T follicular helper cell (primary cell): ENCODE results near the gene DUSP6.

ENCODE experiments used
- DNase-seq: peaks from one replicate; pipeline ENCODE4 v3.0.0-alpha.2; 2020; ENCODE audit warnings: low read depth

Gene DUSP6

DNA sequence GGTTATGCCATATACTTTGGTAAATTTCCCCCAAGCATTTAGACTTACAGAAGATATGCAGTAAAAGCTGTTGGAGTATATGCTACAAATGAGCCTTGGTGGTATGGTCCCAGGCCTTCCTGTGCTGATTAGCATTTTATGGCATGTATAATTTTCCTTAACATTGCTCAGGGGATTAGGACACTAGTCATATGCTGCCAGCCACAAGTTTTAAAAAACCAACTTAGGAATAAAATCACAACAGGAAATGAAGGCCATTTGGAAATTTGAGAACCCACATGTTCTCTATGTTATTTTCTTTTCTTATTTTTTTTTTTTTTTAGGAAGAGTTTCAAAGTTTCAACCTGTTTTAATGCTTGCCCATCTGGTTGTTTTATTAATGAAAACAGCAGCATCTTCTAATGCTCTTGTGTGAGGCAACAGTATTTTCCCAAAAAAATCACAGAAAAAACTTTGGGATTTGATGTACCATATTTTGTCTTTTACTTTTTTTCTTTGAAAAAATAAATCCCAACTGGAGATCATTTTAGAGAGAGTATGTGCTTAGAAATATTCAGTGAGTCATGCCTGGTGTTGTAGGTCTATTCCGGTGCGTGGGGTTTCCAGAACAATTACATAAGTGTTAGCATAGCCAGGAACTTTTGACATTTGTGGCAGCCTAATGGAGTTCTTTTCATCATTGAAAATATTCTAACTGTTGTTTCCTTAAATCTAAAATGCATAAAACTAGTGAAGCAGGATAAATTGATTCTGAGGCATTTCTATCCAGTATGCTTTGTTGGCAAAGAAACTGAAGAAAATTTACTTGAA lies 21.7 kb upstream of the DUSP6 start:
- DNase-seq: no peak

- no peak for DNase-seq
These were observed 20.5 kb upstream of the DUSP6 start for GRCh38 chr12:89372584-89373370.

DNA sequence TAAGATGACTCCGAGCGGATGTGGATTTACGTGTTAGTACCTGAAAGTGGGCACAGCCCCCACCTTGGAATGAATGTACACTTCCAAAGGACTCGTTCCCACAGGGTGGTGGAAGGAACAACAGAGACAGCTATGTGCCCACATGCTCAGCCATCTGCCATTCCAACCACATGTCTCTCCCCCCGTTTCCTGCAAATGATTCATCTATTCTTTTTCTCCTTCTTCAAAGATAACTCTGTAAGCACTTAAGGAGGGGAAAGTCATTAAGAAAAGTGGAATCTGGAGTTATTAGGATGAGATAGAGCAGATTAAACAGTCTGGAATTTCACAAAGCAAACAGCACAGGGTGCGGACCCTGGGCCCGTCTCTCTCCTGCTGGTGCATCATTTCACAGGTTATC lies 18.5 kb upstream of the DUSP6 start:
- DNase-seq: no peak

GRCh38 chr12:89370421-89370831 lies 18.1 kb upstream of the DUSP6 start:
- no peak for DNase-seq

DNA sequence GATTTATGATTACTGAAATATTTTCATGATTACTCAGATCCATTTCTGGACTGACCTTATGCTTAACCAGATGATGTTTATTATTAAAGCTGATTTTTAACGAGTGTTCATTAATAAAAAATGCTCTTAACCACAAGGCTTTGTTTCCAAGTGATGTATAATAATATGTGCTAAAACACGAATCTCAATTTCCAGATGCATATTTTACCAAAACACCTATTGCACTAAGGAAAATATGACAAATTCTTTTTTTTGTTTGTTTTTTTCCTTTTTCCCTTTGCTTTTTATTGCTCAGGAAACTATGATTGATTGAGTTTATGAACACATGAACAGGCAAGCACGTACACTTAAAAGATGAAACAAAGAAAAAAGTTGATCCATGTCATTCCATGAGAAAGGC lies 16.9 kb upstream of the DUSP6 start:
- DNase-seq: no peak

- DNase-seq: no peak
These were observed 16.1 kb upstream of the DUSP6 start for GRCh38 chr12:89368391-89368790.

- DNase-seq: no peak
These were observed 14.5 kb upstream of the DUSP6 start for GRCh38 chr12:89366676-89367364.

DNA sequence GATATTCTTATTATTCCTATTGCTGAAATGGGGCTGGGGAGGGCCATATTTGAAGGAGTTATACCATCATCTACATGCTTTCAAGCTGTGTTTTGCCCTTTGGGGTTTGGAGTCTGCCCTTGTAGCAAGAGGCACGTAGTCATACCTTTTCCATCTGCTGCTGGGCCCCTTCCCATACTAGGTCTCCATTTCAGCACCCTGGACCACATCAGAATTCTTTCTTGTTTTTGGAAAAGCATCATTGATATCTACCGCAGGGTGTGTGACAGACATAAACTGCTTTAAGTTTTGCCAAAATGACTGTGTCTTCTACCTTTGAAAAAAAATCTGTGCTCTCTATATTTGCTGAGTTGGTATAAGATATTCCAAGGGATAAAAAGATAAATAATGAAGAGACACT lies 12.3 kb upstream of the DUSP6 start:
- DNase-seq: no peak

DNA sequence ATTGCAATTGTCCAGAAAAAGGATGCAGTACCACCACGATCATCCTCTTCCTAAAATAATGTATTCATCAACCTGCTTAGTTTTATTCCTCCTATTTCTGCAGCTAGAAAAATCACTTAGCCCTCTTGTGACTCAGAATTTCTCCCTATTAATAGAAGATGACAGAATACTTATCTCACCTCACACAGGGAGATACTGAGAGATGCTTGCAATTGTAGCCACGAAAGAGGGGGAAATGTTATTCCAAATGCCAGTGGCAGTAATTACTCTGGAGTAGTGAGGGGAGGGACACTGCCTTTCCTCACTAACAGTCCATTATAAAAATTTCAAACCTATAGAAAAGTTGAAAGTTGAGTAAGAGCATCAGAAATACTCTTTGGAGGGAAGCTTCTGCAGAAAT lies 11.8 kb upstream of the DUSP6 start:
- DNase-seq: no peak

DNA sequence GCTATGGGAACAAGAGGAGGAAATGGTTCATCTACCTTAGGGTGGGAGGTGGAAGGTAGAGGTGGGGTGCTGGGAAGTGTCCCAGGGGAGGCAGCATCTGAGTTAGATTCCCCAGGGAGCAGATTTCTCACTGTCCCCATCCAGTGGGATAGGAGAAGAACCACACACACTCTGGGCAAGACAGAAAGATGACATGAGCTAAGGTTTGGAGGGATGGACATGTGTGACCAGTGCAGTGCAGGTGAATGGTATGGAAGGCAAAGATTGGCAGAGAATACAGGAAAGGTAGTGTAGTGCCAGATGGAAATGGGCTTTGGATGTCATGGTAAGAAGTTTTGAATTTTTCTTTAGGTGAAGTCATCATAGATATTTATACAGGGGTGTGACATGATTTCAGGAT lies 11.3 kb upstream of the DUSP6 start:
- DNase-seq: no peak

- no peak for DNase-seq
These were observed 10.8 kb upstream of the DUSP6 start for GRCh38 chr12:89363084-89363483.

GRCh38 chr12:89359615-89360014 lies 7.3 kb upstream of the DUSP6 start:
- DNase-seq: no peak

DNA sequence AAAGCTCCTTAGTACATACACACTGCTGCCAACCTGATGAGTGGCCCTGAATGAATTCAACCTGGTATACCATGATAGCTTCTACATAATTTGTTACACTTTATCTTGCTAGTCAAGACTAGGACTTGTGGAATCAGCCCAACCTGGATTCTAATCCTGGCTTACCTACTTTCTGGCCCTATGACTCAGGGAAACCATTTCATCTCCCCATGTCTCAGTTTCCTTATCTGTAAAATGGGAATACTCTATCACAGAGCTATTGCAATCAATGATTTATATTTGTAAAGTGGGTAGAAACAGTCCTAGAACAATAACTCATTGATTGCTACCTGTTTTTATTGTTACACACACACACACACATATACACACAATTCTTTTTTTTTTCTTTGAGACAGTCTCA lies 6.5 kb upstream of the DUSP6 start:
- no peak for DNase-seq

DNA sequence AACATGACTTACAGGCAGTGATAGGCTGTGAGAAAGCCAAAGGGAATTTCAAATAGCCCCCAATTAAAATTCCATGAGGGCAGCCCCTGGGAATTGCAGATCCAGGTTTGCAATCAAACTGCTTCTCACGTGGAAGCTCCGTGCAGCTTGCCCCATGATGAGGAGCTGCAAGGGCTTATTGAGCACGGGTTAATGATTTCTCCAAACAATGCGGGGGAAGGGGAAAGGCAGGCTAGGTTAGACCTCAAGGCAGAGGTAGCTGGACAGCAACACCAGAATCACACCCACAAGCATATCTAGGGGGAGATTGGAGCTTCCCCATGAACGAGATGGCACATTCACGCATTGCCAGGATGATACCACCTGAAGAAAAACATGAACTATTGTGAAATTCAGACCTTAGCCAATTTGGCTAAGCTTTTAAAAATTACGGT lies 5.0 kb upstream of the DUSP6 start:
- DNase-seq: no peak

DNA sequence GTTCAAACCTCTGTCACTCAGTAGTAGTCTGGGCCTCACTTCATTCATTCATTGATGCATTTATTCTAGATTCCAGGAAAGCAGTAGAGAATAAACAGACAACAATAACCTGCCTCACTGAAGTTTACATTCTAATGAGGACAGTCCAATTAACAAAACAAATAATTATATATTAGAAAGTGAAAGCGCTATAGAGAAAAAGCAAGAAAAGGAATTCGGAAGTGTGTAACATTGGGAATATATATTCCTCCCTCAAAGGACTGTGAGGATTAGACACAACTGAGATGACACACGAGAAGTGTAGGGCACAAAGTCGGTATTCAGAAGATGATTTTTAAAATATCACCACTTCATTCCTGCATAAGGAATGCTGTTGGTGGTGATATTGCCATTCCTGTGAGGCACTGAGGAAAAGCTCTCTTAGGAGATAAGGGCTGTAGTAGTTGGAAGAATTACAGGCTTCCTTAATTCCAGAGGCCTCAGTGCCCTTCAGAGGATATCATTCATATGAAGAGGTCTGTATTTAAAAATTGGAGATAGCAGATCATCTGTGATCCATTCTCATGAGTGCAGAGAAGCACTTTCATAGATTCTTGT lies 3.9 kb upstream of the DUSP6 start:
- DNase-seq: no peak

DNA sequence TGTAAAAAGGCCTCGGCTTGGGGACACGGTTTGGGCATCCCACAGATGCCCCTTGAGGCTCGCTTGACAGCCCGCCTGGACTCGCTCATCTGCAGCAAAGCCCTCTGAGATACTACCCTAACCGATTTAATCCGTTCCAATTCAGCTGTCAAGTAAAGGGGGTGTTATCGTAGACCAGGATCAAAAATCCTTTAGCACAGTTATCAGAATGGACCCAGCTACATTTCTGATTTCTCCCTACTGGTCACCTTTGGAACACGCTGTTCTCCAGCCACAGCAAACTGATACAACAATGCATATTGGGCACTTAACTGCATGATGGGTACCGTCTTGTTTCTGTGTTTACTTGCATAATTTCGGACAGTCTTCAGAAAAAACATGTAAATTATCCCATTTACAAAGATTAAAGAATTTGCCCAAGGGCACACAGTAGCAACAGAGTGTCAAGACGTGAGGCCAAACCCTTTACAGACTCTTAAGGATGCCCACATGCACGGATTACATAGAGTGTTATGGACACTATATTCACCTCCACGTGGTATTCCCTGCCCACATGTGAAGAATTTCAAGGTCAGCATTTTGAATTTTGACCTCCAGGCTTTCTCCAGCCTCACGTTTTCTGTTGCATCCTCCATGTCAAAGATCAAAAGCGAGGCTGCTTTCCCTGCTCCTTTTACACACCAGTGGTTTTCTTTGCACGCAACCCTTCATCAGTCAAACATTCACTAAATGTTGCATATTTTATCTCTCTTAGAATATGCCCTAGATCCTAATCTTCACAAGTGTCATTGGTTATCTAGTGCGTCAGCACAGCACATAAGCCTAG lies 3.2 kb upstream of the DUSP6 start:
- no peak for DNase-seq

DNA sequence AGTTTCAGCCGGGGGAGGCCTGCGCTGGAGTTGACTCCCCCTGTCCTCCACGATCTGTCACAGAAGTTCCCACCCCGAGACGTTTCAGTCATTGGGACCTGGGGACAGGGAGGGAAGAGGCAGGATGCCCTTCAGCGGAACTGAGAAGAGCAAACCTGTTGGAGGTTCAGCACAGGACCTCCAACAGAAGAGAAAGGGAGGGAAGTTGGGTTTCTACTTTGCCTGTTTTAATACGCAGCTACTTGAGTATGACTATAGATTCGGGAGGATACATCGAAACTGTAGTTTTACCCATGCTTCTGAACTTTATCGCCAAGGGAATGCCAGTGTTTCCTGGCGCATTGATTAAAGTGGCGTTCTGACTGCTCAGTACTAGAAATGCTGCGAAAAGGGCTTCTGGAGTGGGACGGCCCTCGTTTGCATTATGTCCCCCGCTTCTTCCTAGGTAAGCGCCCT lies 2.3 kb upstream of the DUSP6 start:
- DNase-seq: no peak

GRCh38 chr12:89353823-89354611 lies 1.7 kb upstream of the DUSP6 start:
- DNase-seq: peak; percentile 48

DNA sequence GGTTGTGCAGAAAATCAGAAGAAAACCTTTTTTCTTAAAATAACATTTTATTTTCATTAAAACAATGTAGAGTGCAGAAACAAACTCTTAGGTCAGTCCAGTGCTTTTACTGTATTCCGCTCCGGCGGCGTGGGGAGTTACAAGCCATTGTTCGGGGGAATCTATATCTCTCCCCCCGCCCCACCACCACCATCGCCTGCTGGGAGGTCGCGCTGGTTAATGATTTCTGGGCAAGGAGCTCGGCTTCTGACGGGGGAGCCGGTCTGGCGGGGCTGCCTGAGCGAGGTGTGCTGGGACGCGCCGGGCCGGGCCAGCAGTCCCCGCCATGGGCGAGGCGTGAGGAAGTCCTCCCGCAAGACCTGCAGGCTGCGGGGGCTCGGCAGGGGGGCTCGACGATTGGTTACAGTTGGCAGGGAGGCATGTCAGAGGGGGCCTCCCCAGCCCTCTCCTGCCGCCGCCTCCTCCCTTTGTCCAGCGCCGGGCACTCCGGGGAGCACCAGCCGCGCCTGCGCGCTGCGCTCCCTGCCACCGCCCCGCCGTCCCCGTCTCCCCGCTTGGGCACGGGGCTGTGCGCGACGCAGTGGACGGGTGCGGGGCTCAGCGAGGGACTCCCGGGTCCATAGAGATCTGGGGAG lies 1.0 kb upstream of the DUSP6 start:
- DNase-seq: no peak

- no peak for DNase-seq
These were observed 134 bp downstream of the DUSP6 start for GRCh38 chr12:89352242-89352491.
